Neural cell (in vitro differentiated cells): ENCODE measurements around the gene KRT222.

Experiments
- EP300 ChIP-seq: fragments of 450-650 bp; conservative IDR thresholded peaks from 2 replicates; pipeline ENCODE4 v1.6.1; 2014; ENCODE audit warnings: antibody characterized with exemption, mild to moderate bottlenecking, moderate library complexity; ENCODE audit not compliant: poor library complexity, severe bottlenecking
- EZH2 ChIP-seq: fragments of 200-600, 300-800 bp; shearing (Covaris generic), sonication (generic); IDR thresholded peaks from 2 replicates; pipeline ENCODE4 v1.6.1; 2014; ENCODE audit warnings: antibody characterized with exemption, low read length, borderline replicate concordance, mild to moderate bottlenecking; ENCODE audit not compliant: insufficient read depth, poor library complexity, severe bottlenecking
- POLR2AphosphoS5 ChIP-seq: IDR thresholded peaks from 2 replicates; pipeline ENCODE4 v1.6.1; 2012
- SMC3 ChIP-seq: fragments of 450-650 bp; conservative IDR thresholded peaks from 2 replicates; pipeline ENCODE4 v1.6.1; 2014; ENCODE audit warnings: antibody characterized with exemption, mild to moderate bottlenecking, moderate library complexity; ENCODE audit not compliant: poor library complexity
- TAF1 ChIP-seq: IDR thresholded peaks from 2 replicates; pipeline ENCODE4 v1.6.1; 2012; ENCODE audit warnings: low read depth
- TF ChIP-seq, protein P1 (sequence below): IDR thresholded peaks from 2 replicates; pipeline ENCODE4 v1.6.1; 2012; ENCODE audit warnings: borderline replicate concordance
- TF ChIP-seq, protein P2 (sequence below): fragments of 450-650 bp; IDR thresholded peaks from 2 replicates; pipeline ENCODE4 v1.5.1; 2014; ENCODE audit warnings: antibody characterized with exemption, mild to moderate bottlenecking, moderate library complexity; ENCODE audit not compliant: poor library complexity, severe bottlenecking

DNA sequence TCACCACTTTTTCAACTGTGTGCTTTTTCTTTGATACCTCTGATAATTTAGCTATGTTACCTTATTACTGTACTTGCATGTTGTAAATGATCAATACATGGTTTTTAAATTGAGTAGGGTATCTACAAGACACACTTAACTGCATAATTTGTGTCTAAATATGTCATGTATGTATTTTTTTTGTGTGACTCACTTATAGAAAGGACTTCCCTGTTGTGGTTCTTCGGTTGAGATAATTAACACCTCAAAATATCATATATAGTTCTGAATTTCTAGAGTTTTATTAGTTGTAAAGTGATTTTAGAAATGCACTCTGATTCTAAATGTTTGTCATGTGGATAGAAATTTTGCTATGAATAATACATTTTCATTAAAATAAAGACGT, 14.5 kb upstream of the KRT222 start:
- TF ChIP-seq, protein P1, sequence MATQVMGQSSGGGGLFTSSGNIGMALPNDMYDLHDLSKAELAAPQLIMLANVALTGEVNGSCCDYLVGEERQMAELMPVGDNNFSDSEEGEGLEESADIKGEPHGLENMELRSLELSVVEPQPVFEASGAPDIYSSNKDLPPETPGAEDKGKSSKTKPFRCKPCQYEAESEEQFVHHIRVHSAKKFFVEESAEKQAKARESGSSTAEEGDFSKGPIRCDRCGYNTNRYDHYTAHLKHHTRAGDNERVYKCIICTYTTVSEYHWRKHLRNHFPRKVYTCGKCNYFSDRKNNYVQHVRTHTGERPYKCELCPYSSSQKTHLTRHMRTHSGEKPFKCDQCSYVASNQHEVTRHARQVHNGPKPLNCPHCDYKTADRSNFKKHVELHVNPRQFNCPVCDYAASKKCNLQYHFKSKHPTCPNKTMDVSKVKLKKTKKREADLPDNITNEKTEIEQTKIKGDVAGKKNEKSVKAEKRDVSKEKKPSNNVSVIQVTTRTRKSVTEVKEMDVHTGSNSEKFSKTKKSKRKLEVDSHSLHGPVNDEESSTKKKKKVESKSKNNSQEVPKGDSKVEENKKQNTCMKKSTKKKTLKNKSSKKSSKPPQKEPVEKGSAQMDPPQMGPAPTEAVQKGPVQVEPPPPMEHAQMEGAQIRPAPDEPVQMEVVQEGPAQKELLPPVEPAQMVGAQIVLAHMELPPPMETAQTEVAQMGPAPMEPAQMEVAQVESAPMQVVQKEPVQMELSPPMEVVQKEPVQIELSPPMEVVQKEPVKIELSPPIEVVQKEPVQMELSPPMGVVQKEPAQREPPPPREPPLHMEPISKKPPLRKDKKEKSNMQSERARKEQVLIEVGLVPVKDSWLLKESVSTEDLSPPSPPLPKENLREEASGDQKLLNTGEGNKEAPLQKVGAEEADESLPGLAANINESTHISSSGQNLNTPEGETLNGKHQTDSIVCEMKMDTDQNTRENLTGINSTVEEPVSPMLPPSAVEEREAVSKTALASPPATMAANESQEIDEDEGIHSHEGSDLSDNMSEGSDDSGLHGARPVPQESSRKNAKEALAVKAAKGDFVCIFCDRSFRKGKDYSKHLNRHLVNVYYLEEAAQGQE = no peak
- TF ChIP-seq, protein P2, sequence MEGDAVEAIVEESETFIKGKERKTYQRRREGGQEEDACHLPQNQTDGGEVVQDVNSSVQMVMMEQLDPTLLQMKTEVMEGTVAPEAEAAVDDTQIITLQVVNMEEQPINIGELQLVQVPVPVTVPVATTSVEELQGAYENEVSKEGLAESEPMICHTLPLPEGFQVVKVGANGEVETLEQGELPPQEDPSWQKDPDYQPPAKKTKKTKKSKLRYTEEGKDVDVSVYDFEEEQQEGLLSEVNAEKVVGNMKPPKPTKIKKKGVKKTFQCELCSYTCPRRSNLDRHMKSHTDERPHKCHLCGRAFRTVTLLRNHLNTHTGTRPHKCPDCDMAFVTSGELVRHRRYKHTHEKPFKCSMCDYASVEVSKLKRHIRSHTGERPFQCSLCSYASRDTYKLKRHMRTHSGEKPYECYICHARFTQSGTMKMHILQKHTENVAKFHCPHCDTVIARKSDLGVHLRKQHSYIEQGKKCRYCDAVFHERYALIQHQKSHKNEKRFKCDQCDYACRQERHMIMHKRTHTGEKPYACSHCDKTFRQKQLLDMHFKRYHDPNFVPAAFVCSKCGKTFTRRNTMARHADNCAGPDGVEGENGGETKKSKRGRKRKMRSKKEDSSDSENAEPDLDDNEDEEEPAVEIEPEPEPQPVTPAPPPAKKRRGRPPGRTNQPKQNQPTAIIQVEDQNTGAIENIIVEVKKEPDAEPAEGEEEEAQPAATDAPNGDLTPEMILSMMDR = no peak
- TF ChIP-seq POLR2AphosphoS5 = no peak
- no peak for TF ChIP-seq EZH2
- no peak for TF ChIP-seq SMC3
- no peak for TF ChIP-seq TAF1
- TF ChIP-seq EP300 = no peak
